K562 (cell line): Measurements from ENCODE around the gene TET2.

Experiments used
- EZH2 ChIP-seq: IDR thresholded peaks from 2 replicates; pipeline ENCODE4 v1.6.1; 2012; ENCODE audit warnings: low read depth, mild to moderate bottlenecking, inconsistent platforms, low read length, borderline replicate concordance
- TF ChIP-seq, protein P1 (sequence below), 3 experiments: IDR thresholded peaks in 2 of 3; conservative IDR thresholded peaks in 1 of 3; 2 replicates each; pipeline ENCODE4 v1.5.1; 2011 to 2012; ENCODE audit warnings: low read length in 3 of 3, mild to moderate bottlenecking in 3 of 3, control low read depth in 2 of 3, improper control_type of control experiment in 1 of 3, inconsistent platforms in 1 of 3, low read depth in 1 of 3, mixed read lengths in 1 of 3, moderate library complexity in 1 of 3; ENCODE audit not compliant: insufficient read depth in 2 of 3

GRCh38 chr4:105327956-105328355 is 181.3 kb downstream of the TET2 start:
- TF ChIP-seq EZH2: no peak
- TF ChIP-seq, protein P1, sequence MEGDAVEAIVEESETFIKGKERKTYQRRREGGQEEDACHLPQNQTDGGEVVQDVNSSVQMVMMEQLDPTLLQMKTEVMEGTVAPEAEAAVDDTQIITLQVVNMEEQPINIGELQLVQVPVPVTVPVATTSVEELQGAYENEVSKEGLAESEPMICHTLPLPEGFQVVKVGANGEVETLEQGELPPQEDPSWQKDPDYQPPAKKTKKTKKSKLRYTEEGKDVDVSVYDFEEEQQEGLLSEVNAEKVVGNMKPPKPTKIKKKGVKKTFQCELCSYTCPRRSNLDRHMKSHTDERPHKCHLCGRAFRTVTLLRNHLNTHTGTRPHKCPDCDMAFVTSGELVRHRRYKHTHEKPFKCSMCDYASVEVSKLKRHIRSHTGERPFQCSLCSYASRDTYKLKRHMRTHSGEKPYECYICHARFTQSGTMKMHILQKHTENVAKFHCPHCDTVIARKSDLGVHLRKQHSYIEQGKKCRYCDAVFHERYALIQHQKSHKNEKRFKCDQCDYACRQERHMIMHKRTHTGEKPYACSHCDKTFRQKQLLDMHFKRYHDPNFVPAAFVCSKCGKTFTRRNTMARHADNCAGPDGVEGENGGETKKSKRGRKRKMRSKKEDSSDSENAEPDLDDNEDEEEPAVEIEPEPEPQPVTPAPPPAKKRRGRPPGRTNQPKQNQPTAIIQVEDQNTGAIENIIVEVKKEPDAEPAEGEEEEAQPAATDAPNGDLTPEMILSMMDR (IDR thresholded peaks at IDR 0.05 in 2 of 3, conservative IDR thresholded peaks at IDR 0.05 in 1 of 3; ENCODE audit: insufficient read depth in 2 of 3, low read depth in 1 of 3, low read length in 3 of 3): no peak
